ENCODE results near the gene RSPO4. TPM values are rescaled to one million over a fixed set of nuclear protein-coding genes. Genes with fewer than 3 reads are reported as not detected.
"Not testable (repeated sequence)": the region's sequence is repeated elsewhere in the genome, so short reads cannot be mapped to it uniquely, and the experiment has no call there.

RSPO4 gene
- total RNA-seq, 3 donors from 2014 or later, result not detected

DNA sequence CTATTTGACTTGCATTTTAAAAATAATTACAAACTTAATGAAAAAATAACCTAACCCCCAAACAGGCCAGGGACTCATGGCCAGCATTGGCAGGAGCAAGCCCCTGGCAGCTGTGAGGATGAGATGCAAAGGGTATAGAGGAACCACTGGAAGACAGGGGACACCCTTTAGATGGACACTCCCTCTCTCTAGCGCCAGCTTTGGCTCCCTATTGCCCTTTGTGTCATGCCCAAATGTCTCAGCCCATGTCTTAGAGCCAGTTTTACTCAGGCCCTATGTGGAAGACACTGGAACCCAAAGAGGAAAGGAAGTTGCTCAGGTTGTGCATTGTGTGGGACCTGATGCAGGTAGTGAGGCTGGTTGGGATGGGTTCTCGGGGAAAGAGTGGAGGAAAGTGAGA is 34.9 kb upstream of the RSPO4 start:
- Histone ChIP-seq H3K36me3 (no peaks in the 10 kb centered on the region), H3K9me3 (no peaks in the 10 kb centered on the region), H3K4me3 (no peak overlapping the region), H3K27me3 (peaks cover 0 to 3% of the 10 kb centered on the region in 2 donors), H3K27ac (no peak overlapping the region), H3K4me1 (no peaks in the 10 kb centered on the region)
- TF ChIP-seq POLR2AphosphoS5 (IDR thresholded peaks at IDR 0.05), result no peak
- TF ChIP-seq, protein P1, sequence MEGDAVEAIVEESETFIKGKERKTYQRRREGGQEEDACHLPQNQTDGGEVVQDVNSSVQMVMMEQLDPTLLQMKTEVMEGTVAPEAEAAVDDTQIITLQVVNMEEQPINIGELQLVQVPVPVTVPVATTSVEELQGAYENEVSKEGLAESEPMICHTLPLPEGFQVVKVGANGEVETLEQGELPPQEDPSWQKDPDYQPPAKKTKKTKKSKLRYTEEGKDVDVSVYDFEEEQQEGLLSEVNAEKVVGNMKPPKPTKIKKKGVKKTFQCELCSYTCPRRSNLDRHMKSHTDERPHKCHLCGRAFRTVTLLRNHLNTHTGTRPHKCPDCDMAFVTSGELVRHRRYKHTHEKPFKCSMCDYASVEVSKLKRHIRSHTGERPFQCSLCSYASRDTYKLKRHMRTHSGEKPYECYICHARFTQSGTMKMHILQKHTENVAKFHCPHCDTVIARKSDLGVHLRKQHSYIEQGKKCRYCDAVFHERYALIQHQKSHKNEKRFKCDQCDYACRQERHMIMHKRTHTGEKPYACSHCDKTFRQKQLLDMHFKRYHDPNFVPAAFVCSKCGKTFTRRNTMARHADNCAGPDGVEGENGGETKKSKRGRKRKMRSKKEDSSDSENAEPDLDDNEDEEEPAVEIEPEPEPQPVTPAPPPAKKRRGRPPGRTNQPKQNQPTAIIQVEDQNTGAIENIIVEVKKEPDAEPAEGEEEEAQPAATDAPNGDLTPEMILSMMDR (IDR thresholded peaks at IDR 0.05), result no peak
- TF ChIP-seq POLR2A (IDR thresholded peaks at IDR 0.05), result no peak
- DNase-seq (ENCODE audit: low spot score in 2 of 2), result no peak
- intact Hi-C loops (cut with DNase I; ENCODE audit: low total_unique reads), result no loop called here

DNA sequence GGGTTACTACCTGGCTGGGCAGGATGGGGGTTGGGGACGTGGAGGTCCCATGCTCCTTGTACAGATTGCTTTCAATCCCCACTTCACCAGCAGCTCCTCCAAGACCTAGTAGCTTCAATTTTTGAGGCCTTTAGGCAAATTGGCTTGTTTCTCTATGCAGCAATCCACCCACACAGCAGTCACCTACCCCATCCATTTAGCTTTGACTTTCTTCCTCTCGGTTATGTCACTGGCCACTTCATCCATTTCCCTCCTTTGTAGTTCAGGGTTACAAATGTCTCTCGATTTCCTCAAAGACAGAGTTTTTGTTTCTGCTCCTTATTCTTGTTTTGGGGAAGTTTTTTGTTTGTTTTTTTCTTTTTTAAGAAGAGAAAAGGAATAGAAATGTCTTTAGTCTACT is 33.4 kb upstream of the RSPO4 start:
- TF ChIP-seq POLR2A (IDR thresholded peaks at IDR 0.05), result no peak
- TF ChIP-seq POLR2AphosphoS5 (IDR thresholded peaks at IDR 0.05), result no peak
- TF ChIP-seq, protein P1 (IDR thresholded peaks at IDR 0.05), result no peak
- Histone ChIP-seq H3K9me3 (no peaks in the 10 kb centered on the region), H3K36me3 (no peaks in the 10 kb centered on the region), H3K27ac (no peak overlapping the region), H3K4me1 (no peaks in the 10 kb centered on the region), H3K4me3 (no peak overlapping the region), H3K27me3 (peaks cover 0 to 3% of the 10 kb centered on the region in 2 donors)
- intact Hi-C loops (cut with DNase I; ENCODE audit: low total_unique reads), result no loop called here
- DNase-seq (ENCODE audit: low spot score in 2 of 2), result no peak

DNA sequence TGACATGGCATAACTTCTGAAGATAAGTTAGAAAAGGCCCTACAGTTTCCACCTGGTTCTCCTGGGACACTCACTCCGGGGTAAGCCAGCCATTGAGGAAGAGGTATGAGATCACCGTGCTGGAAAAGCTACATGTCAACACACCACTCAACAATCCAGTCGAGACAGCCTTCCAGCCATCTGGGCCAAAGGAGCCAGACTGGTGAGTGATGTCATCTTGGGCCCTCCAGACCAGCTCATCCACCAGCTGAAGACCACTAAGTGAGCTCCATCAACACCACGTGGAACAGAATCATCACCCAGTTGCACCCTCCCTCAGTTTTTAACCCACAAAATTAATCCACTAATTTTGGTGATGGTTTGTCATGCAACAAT is 32.3 kb upstream of the RSPO4 start:
- TF ChIP-seq POLR2AphosphoS5 (IDR thresholded peaks at IDR 0.05) (no peak), POLR2A (IDR thresholded peaks at IDR 0.05) (no peak)
- TF ChIP-seq, protein P1 (IDR thresholded peaks at IDR 0.05), result no peak
- intact Hi-C loops (cut with DNase I; ENCODE audit: low total_unique reads), result no loop called here
- Histone ChIP-seq H3K4me3 (no peak overlapping the region), H3K36me3 (no peaks in the 10 kb centered on the region), H3K9me3 (no peaks in the 10 kb centered on the region), H3K27me3 (peaks cover 0 to 3% of the 10 kb centered on the region in 2 donors), H3K27ac (no peak overlapping the region), H3K4me1 (no peaks in the 10 kb centered on the region)
- no peak for DNase-seq (ENCODE audit: low spot score in 2 of 2)

DNA sequence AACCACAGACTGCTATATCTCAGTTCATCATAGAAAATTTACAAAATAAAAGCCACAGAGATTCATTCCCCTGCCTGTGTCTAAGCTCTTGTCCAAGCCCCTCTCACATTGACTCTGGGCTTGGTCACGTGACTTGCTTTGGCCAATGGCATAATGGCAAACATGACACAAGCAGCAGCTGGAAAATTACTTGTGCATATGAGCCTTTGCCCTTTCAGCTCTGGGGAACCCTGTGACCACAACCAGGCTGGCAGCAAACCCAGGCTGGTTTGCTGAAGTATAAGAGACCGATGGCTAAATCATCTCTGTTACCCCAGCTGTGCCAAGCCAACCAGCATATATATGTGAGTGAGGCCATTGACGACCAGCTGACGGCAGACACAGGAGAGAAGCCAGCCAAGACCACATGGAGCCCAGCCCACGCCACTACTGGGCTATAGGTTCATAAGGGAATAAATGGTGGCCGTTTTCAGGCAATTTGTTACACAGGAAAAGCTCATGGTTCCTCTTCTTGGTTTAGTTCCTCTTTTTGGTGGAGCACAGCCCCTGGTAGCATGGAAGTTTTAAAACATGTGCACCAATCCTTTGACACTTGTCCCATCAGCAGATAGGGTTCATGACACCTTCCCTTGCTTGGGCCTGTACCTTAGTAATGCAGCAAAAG is 31.8 kb upstream of the RSPO4 start:
- Histone ChIP-seq H3K9me3 (no peaks in the 10 kb centered on the region), H3K36me3 (no peaks in the 10 kb centered on the region), H3K27me3 (peaks cover 0 to 3% of the 10 kb centered on the region in 2 donors), H3K4me3 (no peak overlapping the region), H3K27ac (no peak overlapping the region), H3K4me1 (no peaks in the 10 kb centered on the region)
- DNase-seq (ENCODE audit: low spot score in 2 of 2), result no peak
- TF ChIP-seq POLR2AphosphoS5 (IDR thresholded peaks at IDR 0.05) (no peak), POLR2A (IDR thresholded peaks at IDR 0.05) (no peak)
- TF ChIP-seq, protein P1 (IDR thresholded peaks at IDR 0.05), result no peak
- intact Hi-C loops (cut with DNase I; ENCODE audit: low total_unique reads), result no loop called here

DNA sequence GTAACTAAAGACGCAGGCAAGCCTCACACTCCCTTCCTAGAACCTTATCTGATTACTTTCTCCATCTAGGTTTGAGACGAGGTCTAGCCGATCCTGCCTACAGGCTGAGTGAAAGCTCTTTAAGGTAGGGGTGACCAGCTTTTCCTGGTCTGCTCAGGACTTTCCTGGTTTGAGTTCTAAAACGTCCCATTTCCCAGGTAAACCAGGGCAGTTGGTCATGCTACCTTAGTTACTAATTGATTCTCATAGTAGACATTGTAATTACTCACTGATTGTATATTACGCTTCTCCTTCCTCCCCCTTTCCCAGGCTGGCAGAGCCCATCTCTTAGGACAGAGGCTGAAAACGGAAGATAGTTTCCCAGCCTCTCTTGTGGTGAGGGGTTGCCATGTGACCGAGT is 27.9 kb upstream of the RSPO4 start:
- TF ChIP-seq, protein P1 (IDR thresholded peaks at IDR 0.05), result no peak
- TF ChIP-seq POLR2AphosphoS5 (IDR thresholded peaks at IDR 0.05), result no peak
- no peak for TF ChIP-seq POLR2A (IDR thresholded peaks at IDR 0.05)
- intact Hi-C loops (cut with DNase I; ENCODE audit: low total_unique reads), result no loop called here
- Histone ChIP-seq H3K27ac (no peak overlapping the region), H3K27me3 (peaks cover 0 to 3% of the 10 kb centered on the region in 2 donors), H3K4me3 (no peak overlapping the region), H3K36me3 (no peaks in the 10 kb centered on the region), H3K4me1 (no peaks in the 10 kb centered on the region), H3K9me3 (no peaks in the 10 kb centered on the region)
- no peak for DNase-seq (ENCODE audit: low spot score in 2 of 2)

DNA sequence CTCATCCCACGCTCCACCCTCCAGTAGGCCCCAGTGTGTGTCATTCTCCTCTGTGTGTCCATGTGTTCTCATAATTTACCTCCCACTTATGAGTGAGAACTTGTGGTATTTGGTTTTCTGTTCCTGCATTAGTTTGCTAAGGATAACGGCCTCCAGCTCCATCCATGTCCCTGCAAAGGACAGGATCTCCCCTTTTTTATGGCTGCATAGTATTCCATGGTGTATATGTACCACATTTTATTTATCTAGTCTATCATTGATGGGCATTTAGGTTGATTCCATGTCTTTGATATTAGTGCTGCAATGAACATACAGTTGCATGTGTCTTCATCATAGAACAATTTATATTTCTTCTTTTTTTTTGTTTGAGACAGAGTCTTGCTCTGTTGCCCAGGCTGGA is 24.1 kb upstream of the RSPO4 start:
- H3K4me3 ChIP-seq; H3K27ac ChIP-seq; H3K36me3 ChIP-seq; H3K9me3 ChIP-seq; DNase-seq (ENCODE audit: low spot score in 2 of 2); intact Hi-C loops (cut with DNase I; ENCODE audit: low total_unique reads); H3K27me3 ChIP-seq; H3K4me1 ChIP-seq: not testable (repeated sequence)
